Measurements from ENCODE around the gene FBXO41.

Gene FBXO41

GRCh38 chr2:73237168-73237567, 47.1 kb downstream of the FBXO41 start:
- peaks cover 11 to 12% of the 10 kb centered on the region in 2 experiments for H3K4me1 ChIP-seq (ENCODE audit: control insufficient read depth in 1 of 2, insufficient read depth in 2 of 2, low read length in 2 of 2)
- no peak overlapping the region for H4K8ac ChIP-seq (ENCODE audit: low read depth, low read length)
- H3K27ac ChIP-seq (ENCODE audit: low read depth, low read length) = no peak overlapping the region
- no peak overlapping the region for H4K91ac ChIP-seq (ENCODE audit: low read depth, low read length)
- H2AFZ ChIP-seq (ENCODE audit: insufficient read depth, low read length, poor library complexity) = no peak overlapping the region
- no peak overlapping the region for H2BK12ac ChIP-seq (ENCODE audit: low read length)
- H3K4me3 ChIP-seq (ENCODE audit: low read depth, low read length) = no peak overlapping the region
- DNase-seq = no peak
- no peak overlapping the region for H3K14ac ChIP-seq (ENCODE audit: low read length)
- peaks cover 2 to 12% of the 10 kb centered on the region in 2 experiments for H3K36me3 ChIP-seq (ENCODE audit: control insufficient read depth in 1 of 2, insufficient read depth in 2 of 2, low read length in 2 of 2)
- H3K18ac ChIP-seq (ENCODE audit: low read length) = no peak overlapping the region
- no peak overlapping the region for H3K23ac ChIP-seq (ENCODE audit: low read length)
- H3K79me1 ChIP-seq (ENCODE audit: low read length) = peaks cover 13% of the 10 kb centered on the region
- no peak overlapping the region for H2BK120ac ChIP-seq (ENCODE audit: insufficient read depth, low read length, poor library complexity)
- no peak overlapping the region for H3K9ac ChIP-seq (ENCODE audit: low read length)
- H3K9me3 ChIP-seq (ENCODE audit: insufficient read depth, low read depth, low read length) = no peaks in the 10 kb centered on the region
- H3K4ac ChIP-seq (ENCODE audit: low read depth, low read length) = peak overlapping the region; percentile 86
- H4K12ac ChIP-seq (ENCODE audit: low read depth, low read length) = no peak overlapping the region
- no peak overlapping the region for H2AK5ac ChIP-seq (ENCODE audit: low read length)
- no peak overlapping the region for H2BK5ac ChIP-seq (ENCODE audit: low read depth, low read length, poor library complexity)
- no peak overlapping the region for H3K4me2 ChIP-seq (ENCODE audit: low read length)
- H3K27me3 ChIP-seq (ENCODE audit: insufficient read depth, low read length) = no peaks in the 10 kb centered on the region
- WGBS (ENCODE audit: extremely low coverage, insufficient coverage, insufficient read length) = no CpG with 5 or more reads among the region's 1 CpG
- peaks cover 24% of the 10 kb centered on the region for H3K79me2 ChIP-seq (ENCODE audit: control insufficient read depth, insufficient read depth, low read length, poor library complexity)

- Histone ChIP-seq H2BK5ac (ENCODE audit: low read depth, low read length, poor library complexity) (no peak overlapping the region), H4K8ac (ENCODE audit: low read depth, low read length) (no peak overlapping the region), H4K12ac (ENCODE audit: low read depth, low read length) (no peak overlapping the region), H3K27me3 (ENCODE audit: insufficient read depth, low read length) (no peaks in the 10 kb centered on the region), H3K18ac (ENCODE audit: low read length) (no peak overlapping the region), H3K79me1 (ENCODE audit: low read length) (peaks cover 13% of the 10 kb centered on the region), H3K14ac (ENCODE audit: low read length) (no peak overlapping the region), H3K79me2 (ENCODE audit: control insufficient read depth, insufficient read depth, low read length, poor library complexity) (peaks cover 24% of the 10 kb centered on the region), H2AFZ (ENCODE audit: insufficient read depth, low read length, poor library complexity) (no peak overlapping the region), H3K4ac (ENCODE audit: low read depth, low read length) (peak overlapping the region; percentile 76), H3K4me1 (ENCODE audit: control insufficient read depth in 1 of 2, insufficient read depth in 2 of 2, low read length in 2 of 2) (peaks cover 11 to 12% of the 10 kb centered on the region in 2 experiments), H2BK12ac (ENCODE audit: low read length) (no peak overlapping the region), H3K9ac (ENCODE audit: low read length) (peak overlapping the region; percentile 93), H3K36me3 (ENCODE audit: control insufficient read depth in 1 of 2, insufficient read depth in 2 of 2, low read length in 2 of 2) (peaks cover 2 to 12% of the 10 kb centered on the region in 2 experiments), H2BK120ac (ENCODE audit: insufficient read depth, low read length, poor library complexity) (no peak overlapping the region), H2AK5ac (ENCODE audit: low read length) (no peak overlapping the region), H3K9me3 (ENCODE audit: insufficient read depth, low read depth, low read length) (no peaks in the 10 kb centered on the region), H4K91ac (ENCODE audit: low read depth, low read length) (no peak overlapping the region), H3K23ac (ENCODE audit: low read length) (no peak overlapping the region), H3K4me2 (ENCODE audit: low read length) (peak overlapping the region; percentile 92), H3K4me3 (ENCODE audit: low read depth, low read length) (peak overlapping the region; percentile 87), H3K27ac (ENCODE audit: low read depth, low read length) (no peak overlapping the region)
- WGBS (ENCODE audit: extremely low coverage, insufficient coverage, insufficient read length) = no CpG with 5 or more reads among the region's 11 CpGs
- no peak for DNase-seq
Measured at GRCh38 chr2:73235315-73236028, 48.8 kb downstream of the FBXO41 start.

GRCh38 chr2:73233932-73234832, 50.1 kb downstream of the FBXO41 start, which contains the start of gene CCT7:
Gene CCT7 (plus strand): TSS chr2:73234308. CDS start chr2:73234379, 71 bp downstream.
- Histone ChIP-seq H3K36me3 (ENCODE audit: control insufficient read depth in 1 of 2, insufficient read depth in 2 of 2, low read length in 2 of 2) (peaks cover 0 to 10% of the 10 kb centered on the region in 2 experiments), H2AK5ac (ENCODE audit: low read length) (peak within 1 kb of the TSS; percentile 20), H3K4me2 (ENCODE audit: low read length) (peak within 1 kb of the TSS; percentile 92), H2BK12ac (ENCODE audit: low read length) (no peak within 1 kb of the TSS), H3K4ac (ENCODE audit: low read depth, low read length) (peak within 1 kb of the TSS; percentile 76), H2BK5ac (ENCODE audit: low read depth, low read length, poor library complexity) (peak within 1 kb of the TSS; percentile 44), H4K8ac (ENCODE audit: low read depth, low read length) (peak within 1 kb of the TSS; percentile 92), H3K14ac (ENCODE audit: low read length) (peak within 1 kb of the TSS; percentile 69), H4K91ac (ENCODE audit: low read depth, low read length) (peak within 1 kb of the TSS; percentile 82), H4K12ac (ENCODE audit: low read depth, low read length) (peak within 1 kb of the TSS; percentile 96), H3K79me2 (ENCODE audit: control insufficient read depth, insufficient read depth, low read length, poor library complexity) (peaks cover 24% of the 10 kb centered on the region), H2BK120ac (ENCODE audit: insufficient read depth, low read length, poor library complexity) (peak within 1 kb of the TSS; percentile 16), H3K79me1 (ENCODE audit: low read length) (peaks cover 13% of the 10 kb centered on the region), H3K23ac (ENCODE audit: low read length) (no peak within 1 kb of the TSS), H3K27ac (ENCODE audit: low read depth, low read length) (peak within 1 kb of the TSS; percentile 74), H3K27me3 (ENCODE audit: insufficient read depth, low read length) (no peaks in the 10 kb centered on the region), H3K18ac (ENCODE audit: low read length) (peak within 1 kb of the TSS; percentile 62), H3K9ac (ENCODE audit: low read length) (peak within 1 kb of the TSS; percentile 93), H3K4me1 (ENCODE audit: control insufficient read depth in 1 of 2, insufficient read depth in 2 of 2, low read length in 2 of 2) (peaks cover 11 to 12% of the 10 kb centered on the region in 2 experiments), H3K9me3 (ENCODE audit: insufficient read depth, low read depth, low read length) (no peaks in the 10 kb centered on the region), H2AFZ (ENCODE audit: insufficient read depth, low read length, poor library complexity) (peak within 1 kb of the TSS; percentile 94), H3K4me3 (ENCODE audit: low read depth, low read length) (peak within 1 kb of the TSS; percentile 87)
- no CpG with 5 or more reads among the region's 69 CpGs for WGBS (ENCODE audit: extremely low coverage, insufficient coverage, insufficient read length)
- peak; percentile 81 to 90 for DNase-seq

DNA sequence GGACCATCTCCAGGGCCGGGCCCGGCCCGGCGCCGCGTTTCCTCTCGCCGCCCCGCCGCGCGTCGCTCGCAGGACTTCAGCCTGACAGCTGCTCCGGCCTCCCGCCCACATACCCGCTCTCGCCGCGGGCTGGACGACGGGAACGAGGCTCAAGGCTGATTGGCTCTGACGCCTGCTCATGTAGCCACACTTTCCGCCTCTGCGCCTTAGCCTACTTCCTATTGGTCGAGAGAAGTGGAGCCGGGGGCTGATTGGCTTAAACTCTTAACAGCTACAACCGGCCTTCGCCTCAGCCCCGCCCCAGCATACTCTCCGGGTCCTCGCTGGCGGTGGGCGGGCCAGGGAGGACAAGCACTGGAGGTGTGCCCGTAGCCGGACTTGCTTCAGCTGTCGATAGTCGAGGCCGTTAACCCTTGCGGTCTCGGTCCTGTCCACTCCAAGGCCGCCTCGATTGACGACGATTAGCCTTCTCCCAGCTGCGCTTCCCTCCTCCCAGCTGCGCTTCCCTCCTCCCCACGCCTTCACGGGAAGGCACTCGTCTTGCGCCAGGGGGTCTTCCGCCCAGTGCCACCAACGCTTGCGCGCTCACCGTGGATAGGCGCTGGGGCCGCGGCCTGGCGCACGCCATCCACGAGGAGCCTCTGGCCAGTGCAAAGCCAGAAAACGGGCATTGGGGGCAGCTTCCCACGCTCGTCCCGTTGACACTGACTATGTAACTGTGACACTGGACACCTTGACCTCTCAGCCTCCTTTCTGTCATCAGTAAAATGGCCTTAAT, 50.9 kb downstream of the FBXO41 start, which contains the start of gene PRADC1:
TSS of gene PRADC1 (minus strand) at position 86 of the 778 bp plus-strand sequence. CDS start at position 7, 79 bp downstream.
- Histone ChIP-seq H3K23ac (ENCODE audit: low read length) (no peak within 1 kb of the TSS), H4K8ac (ENCODE audit: low read depth, low read length) (peak within 1 kb of the TSS; percentile 87), H3K36me3 (ENCODE audit: control insufficient read depth in 1 of 2, insufficient read depth in 2 of 2, low read length in 2 of 2) (peaks cover 0 to 10% of the 10 kb centered on the region in 2 experiments), H3K79me1 (ENCODE audit: low read length) (peaks cover 13% of the 10 kb centered on the region), H3K27ac (ENCODE audit: low read depth, low read length) (peak within 1 kb of the TSS; percentile 74), H3K4me2 (ENCODE audit: low read length) (peak within 1 kb of the TSS; percentile 92), H2BK12ac (ENCODE audit: low read length) (no peak within 1 kb of the TSS), H3K27me3 (ENCODE audit: insufficient read depth, low read length) (no peaks in the 10 kb centered on the region), H3K4me3 (ENCODE audit: low read depth, low read length) (peak within 1 kb of the TSS; percentile 91), H3K4ac (ENCODE audit: low read depth, low read length) (peak within 1 kb of the TSS; percentile 35), H2AFZ (ENCODE audit: insufficient read depth, low read length, poor library complexity) (peak within 1 kb of the TSS; percentile 94), H4K12ac (ENCODE audit: low read depth, low read length) (peak within 1 kb of the TSS; percentile 2), H3K79me2 (ENCODE audit: control insufficient read depth, insufficient read depth, low read length, poor library complexity) (peaks cover 24% of the 10 kb centered on the region), H3K9ac (ENCODE audit: low read length) (peak within 1 kb of the TSS; percentile 70), H2BK120ac (ENCODE audit: insufficient read depth, low read length, poor library complexity) (peak within 1 kb of the TSS; percentile 10), H3K4me1 (ENCODE audit: control insufficient read depth in 1 of 2, insufficient read depth in 2 of 2, low read length in 2 of 2) (peaks cover 11 to 12% of the 10 kb centered on the region in 2 experiments), H3K18ac (ENCODE audit: low read length) (peak within 1 kb of the TSS; percentile 56), H4K91ac (ENCODE audit: low read depth, low read length) (peak within 1 kb of the TSS; percentile 79), H3K9me3 (ENCODE audit: insufficient read depth, low read depth, low read length) (no peaks in the 10 kb centered on the region), H3K14ac (ENCODE audit: low read length) (peak within 1 kb of the TSS; percentile 25), H2BK5ac (ENCODE audit: low read depth, low read length, poor library complexity) (peak within 1 kb of the TSS; percentile 0), H2AK5ac (ENCODE audit: low read length) (peak within 1 kb of the TSS; percentile 20)
- DNase-seq = peak; percentile 100
- WGBS (ENCODE audit: extremely low coverage, insufficient coverage, insufficient read length) = no CpG with 5 or more reads among the region's 67 CpGs
